ENCODE measurements around the gene TST.

The TST gene

DNA sequence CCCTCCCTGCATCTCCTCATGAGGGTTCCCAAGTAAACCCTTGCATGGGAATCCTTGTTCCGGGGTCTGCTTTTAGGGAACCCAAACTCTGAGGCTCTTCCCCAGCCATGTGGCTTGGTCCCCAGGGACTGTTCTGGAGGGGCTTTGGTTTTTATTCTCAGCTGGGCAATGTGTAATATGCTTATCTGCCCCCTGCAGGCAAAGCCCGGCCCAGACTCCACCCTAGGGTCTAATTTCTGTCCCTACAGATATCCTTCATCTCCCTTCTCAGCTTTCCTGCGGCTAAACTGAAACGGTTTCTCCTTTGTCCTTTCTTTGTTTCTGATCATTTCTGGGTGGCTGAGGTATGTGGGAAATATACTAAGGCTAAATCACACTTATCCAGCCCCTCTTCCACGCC, 37.1 kb downstream of the TST start:
- no peak for DNase-seq (ENCODE audit: low read depth in 3 of 3)

DNA sequence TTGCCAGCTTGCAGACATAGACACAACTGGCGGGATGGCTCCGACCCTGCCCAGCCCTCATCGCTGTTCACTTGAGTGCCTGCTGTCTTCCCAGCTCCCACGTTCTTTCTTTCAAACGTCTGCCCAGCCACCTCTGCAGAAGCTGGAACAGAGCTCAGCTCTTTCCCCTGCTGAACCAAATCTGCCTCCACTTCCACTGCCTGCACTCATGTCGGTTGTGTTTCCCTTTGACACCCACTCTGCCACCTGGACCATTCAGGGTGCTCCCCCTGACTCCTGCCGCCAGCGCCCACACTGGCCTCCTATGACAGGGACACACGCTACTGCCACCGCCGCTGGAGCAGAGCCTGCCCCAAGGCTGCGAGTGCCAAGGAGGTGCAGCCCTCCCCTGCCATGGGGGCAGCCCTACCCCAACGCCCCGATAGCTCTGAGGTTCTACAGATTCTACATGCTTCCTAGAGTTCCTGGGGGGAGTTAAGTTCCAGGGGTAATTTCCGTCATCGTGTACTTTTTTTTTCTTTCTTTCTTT, 37.9 kb downstream of the TST start:
- no peak for DNase-seq (ENCODE audit: low read depth in 3 of 3)

DNA sequence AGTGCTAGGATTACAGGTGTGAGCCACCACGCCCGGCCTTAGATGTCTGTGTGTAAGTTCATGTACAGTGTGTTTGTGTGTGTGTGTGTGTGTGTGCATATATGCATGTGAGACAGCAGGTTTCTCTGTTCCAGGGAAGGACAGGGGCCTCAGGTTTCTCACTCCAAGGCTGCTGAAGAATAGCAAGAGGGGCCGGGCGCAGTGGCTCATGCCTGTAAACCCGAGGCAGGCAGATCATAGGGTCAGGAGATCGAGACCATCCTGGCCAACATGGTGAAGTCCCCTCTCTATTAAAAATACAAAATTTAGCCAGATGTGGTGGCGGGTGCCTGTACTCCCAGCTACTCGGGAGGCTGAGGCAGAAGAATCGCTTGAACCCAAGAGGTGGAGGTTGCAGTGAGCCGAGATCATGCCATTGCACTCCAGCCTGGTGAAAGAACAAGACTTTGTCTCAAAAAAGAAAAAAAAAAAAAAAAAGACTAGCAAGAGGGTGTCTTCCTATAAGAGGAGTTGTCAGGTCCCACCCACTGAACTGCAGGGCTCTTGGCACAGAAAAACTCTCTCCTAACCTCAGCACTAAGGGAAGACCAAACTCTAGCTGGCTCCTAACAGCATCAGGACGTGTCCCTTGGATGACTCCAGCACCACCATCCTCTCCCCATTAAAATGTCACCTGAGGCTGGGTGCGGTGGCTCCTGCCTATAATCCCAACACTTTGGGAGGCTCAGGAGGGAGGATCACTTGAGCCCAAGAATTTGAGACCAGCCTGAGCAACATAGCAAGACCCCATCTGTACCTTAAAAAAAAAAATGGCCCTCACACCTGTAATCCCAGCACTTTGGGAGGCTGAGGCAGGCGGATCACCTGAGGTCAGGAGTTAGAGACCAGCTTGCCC, 40.0 kb downstream of the TST start:
- DNase-seq (ENCODE audit: low read depth in 3 of 3) = no peak

DNA sequence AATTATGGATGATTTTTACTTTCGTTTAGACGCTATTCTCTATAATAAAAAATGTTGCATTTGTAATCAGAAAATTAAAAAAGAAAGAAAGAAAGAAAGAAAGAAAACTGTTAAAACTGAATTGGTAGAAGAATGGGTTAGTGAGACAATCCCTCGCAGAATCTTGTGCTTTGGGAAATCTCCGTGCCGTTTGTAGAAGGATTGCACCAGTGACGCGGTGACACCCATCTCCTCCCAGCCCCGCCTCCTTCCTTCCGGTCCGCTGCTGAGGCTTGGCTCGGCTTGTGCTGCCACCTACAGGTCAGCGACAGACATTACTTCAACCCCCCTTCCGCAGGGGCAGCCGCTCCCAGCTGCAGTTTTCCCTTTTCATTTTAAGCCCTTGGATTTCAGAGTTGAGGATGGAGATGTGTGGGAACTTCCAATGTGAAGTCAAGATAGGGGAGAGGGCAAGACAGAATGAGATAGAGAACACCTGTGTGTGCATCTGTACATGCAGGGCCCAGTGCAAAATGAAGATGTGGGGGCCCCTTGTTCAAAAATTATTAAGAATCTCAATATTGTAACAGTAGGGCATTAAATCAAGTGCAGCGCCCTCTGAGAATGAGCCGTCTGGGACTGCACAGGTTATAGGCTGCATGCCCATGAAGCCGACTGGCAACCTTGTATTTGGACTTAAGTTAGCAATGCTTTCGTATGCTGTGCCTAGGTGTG, 41.1 kb downstream of the TST start:
- DNase-seq (ENCODE audit: low read depth in 3 of 3) = peak; percentile 81 to 96 (median 81)

DNA sequence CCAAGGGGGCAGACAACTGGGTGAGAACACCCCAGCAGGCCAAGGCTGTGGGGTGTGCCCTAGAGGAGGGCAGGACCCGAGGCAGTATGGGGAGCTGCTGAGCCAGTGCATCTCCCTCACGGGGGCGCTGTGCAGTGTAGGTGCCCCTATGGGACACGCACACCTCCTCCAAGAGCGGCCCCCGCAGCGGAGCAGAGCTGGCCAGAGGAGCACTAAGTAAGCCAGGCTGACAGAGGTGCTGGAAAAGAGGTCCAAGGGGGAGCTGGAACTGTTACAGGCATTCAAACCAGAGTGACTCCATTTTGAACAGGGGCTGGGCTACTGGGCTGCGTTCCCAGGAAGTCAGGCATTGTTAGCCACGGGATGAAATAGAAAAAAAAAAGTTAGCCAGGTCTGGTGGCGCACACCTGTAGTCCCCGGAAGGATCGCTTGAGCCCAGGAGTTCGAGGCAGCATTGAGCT, 41.8 kb downstream of the TST start:
- DNase-seq (ENCODE audit: low read depth in 3 of 3) = peak; percentile 60 to 74 (median 73)

DNA sequence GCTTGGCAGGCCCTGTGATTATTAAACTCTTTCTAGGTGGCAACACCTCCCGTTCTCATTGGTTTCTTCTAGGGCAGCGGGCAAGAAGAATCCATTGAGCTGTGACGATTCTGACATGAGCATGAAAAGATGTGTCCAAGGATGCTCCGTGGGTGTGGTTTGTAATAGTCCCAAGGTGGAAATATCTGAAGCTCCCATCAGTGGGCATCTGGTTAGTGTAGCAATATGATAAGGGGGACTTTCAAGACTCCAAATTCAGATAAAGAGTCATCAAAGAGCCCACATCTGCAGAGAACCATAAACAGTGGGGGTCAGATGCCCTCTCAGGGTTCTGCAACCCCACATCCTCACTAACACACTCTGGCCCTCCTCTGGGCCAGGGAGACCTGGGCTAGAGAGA, 42.6 kb downstream of the TST start:
- DNase-seq (ENCODE audit: low read depth in 3 of 3) = no peak

DNA sequence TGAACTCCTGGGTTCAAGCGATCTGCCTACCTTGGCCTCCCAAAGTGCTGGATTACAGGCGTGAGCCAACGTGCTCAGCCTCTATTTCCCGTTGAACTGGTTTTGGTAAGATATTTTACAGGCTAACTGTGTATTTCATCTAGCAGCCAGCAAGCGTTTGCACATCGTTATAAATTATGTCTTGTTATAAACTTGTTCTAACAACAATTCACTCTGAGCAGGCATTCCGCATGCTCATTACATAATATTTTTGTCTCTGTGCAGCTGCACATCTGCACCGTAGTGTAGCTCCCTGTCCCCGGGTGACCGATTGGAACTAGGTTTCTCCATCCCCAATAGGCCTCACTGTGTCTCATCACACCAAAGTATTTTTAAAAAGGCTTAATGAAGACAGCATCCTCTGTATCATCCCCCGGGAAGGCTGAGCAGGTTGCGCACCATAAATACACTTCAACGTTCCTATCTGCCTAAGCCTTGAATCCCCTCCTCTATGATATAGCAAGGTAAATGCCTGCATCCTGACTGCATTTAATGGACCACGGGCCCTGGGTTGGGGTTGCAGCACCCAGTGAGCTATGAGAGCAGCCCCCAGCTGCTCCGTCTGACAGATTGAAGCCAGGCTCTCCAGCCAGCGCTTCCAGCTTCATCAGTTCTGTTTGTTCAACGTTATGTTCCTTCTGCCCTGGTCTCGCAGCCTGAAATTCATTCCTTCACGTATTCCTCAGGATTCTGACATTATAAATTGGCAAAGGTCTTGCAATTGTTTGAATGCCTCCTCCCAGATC, 47.7 kb downstream of the TST start:
- DNase-seq (ENCODE audit: low read depth in 3 of 3) = no peak

DNA sequence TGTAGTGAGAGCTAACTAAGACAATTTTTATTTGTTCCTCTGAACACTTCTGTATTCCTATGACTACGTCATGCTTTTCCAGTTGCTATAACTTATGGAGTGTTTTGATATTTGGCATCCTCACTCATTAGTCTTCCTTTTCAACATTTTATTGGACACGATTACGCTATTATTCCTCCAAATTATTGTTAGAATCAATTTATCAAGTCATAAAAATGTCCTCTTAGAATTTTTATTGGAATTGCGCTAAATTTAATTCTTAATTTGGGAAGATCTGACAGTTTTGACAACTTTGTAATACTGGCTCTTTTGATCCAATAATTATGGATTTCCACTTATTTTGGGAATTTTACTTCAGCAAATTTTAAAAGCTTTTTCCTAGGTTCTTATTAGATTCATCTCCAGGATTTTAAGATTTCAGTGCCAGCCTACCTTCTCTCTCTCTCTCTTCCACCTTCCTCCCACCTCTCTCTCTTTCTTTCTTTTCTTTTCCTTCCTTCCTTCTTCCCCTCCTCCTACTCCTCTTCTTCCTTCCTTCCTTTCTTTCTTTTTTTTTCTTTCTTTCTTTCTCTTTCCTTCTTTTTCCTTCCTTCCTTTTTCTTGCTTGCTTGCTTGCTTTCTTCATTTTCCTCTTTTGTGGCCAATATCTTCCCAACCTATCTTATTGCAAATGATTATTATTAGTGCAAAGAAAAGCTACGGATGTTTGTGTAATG, 50.8 kb downstream of the TST start:
- DNase-seq (ENCODE audit: low read depth in 3 of 3) = no peak

DNA sequence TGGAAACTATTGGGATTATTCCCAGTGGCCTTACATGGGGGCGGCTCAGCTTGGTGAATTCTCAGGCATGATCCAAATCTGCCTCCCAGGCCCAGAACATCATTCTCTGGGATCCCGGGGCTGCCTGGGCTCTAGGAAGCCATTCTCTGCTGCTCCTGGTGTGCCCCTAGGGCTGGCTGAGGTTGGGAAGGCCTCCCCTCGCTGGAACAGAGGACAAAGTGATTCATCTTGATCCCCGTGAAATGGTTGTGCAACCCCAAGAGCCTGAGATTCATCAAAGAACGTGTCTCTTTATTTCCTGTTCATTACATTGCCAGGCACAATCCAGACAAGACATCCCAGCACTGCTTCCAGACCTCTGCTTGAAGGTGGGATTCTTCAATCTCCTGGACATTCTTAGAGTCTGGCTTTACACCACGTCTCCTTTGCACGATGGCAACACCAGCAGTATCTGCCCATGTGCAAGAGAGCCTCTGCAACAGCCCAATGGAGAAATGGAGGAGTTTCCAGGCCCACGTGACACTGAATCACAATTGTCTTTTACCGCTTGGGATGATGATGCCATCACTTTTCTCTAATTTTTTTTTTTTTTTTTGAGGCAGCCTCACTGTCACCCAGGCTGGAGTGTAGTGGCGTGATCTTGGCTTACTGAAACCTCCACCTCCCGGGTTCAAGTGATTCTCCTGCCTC, 52.3 kb downstream of the TST start:
- DNase-seq (ENCODE audit: low read depth in 3 of 3) = no peak

DNA sequence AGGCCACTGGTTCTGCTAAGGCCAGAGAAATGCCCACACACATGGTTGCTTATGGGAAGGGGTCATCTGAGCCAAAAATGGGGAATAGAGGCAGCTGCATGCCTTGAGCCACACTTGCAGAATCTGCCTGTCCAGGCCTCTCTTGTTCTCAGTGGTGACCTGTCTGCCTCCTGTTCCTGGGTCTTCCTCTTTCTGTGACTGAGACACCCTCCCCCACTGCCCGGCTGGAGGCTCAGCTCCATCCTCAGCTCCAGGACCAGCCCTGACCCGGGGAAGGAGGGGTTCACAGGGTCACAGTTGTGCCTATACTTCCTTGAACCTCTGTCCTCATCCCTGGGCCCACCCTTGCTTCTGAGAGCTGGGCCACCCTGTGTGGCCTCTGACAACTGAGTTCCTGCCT, 53.6 kb downstream of the TST start:
- DNase-seq (ENCODE audit: low read depth in 3 of 3) = no peak

DNA sequence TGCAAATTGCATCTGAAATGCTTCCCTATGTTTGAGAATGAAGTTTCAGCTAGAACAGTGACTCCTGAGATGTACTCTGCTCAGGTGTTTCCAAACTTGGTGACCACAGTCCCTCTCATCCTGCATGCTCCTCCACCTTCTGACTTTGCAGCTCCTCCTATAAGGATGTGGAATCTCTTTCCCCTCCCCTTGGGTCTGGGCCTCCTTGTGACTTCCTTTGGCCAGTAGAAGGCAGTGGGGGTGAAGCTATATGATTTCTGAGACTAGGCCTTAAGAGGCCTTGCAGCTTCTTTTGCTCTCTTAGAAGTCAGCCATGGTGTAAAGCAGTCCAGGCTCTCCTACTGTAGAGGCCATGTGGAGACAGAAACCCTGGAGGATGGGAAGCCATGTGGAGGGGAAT, 55.1 kb downstream of the TST start:
- no peak for DNase-seq (ENCODE audit: low read depth in 3 of 3)

DNA sequence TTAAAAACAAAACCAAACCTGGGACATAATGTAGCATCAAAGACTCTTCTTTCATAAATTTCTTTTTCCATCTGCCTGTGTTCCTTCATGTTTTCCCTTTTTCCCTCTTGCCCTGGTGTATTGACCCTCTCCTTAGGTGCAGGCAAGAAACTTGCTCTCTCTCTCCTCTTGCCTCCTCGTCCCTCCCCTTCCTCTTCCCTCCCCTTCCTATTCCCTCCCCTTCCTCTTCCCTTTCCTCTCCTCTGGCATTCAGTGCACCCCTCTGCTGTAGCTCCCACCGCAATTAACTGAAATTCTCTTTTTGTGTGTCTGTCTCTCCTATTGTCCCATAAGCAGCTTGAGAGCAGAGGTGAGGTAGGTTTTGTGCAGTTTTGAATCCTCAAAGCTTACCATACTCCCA, 55.9 kb downstream of the TST start:
- DNase-seq (ENCODE audit: low read depth in 3 of 3) = no peak

DNA sequence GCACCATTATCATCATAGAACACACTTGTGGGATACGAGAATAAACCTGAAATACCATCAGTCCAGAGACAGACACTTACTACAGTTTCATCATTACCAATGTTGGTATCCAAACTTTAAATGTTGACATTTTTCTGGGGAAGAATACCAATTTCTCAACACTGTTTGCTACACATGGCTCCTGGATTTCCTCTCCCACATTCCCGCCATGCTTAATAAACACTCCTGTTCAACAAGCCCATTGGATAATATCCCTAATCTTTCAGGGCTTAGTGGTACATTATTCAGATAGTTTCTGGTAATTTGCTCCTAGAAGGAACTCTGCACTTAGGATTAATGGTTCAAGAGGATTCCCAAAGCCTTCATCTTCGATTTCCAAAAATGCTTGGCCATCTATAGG, 57.6 kb downstream of the TST start:
- DNase-seq (ENCODE audit: low read depth in 3 of 3) = no peak

Data from stimulated activated CD4-positive, alpha-beta T cell treated with anti-CD3 and anti-CD28 coated beads, TNF-alpha, amount 100 ng/mL, for 48 hours (primary cell).